AG04450 (cell line): ENCODE results near the gene GALC. TPM values are rescaled to one million over a fixed set of nuclear protein-coding genes. Genes with fewer than 3 reads are reported as not detected.

Experiments used
- CTCF ChIA-PET: fragments of 300-600, 350-600 bp; formaldehyde crosslinking; extraction: SDS; loops from one replicate; lab custom pipeline; 2022; ENCODE audit warnings: antibody characterized with exemption, inconsistent platforms; lab: Charles Lee
- POLR2A ChIA-PET: fragments of 350-600 bp; formaldehyde crosslinking; extraction: SDS; loops from one replicate; lab custom pipeline; 2021; ENCODE audit warnings: antibody characterized with exemption, inconsistent platforms; lab: Yijun Ruan, JAX
- DNase-seq: peaks from one replicate; pipeline ENCODE4 v3.0.0-alpha.2; 2011; ENCODE audit warnings: low read depth, low spot score
- H3K27ac ChIP-seq: one replicate; pipeline ENCODE4 v1.5.1; 2012; ENCODE audit warnings: low read depth, low read length, control low read depth
- H3K27me3 ChIP-seq: one replicate; pipeline ENCODE4 v1.6.0; 2012; ENCODE audit warnings: low read length; ENCODE audit not compliant: control insufficient read depth, insufficient read depth
- H3K4me3 ChIP-seq: 2 replicates; pipeline ENCODE4 v1.5.1; 2011; ENCODE audit warnings: mild to moderate bottlenecking, low read depth, low read length, control low read depth
- H3K9me3 ChIP-seq: 2 replicates; pipeline ENCODE4 v1.5.1; 2012; ENCODE audit warnings: low read length; ENCODE audit not compliant: control insufficient read depth, insufficient read depth
- CTCF ChIP-seq: IDR thresholded peaks from 2 replicates; pipeline ENCODE4 v1.5.1; 2011; ENCODE audit warnings: low read depth, low read length, control low read depth, inconsistent platforms
- polyA plus RNA-seq: library from polyadenylated mRNA; depleted of rRNA; stranded (reverse); fragments of >200 nt; gene quantifications from 2 replicates; pipeline ENCODE4 v1.2.3, GENCODE V29; 2011

Gene GALC
- polyA plus RNA-seq, 1 experiment, result 18.2 TPM

DNA sequence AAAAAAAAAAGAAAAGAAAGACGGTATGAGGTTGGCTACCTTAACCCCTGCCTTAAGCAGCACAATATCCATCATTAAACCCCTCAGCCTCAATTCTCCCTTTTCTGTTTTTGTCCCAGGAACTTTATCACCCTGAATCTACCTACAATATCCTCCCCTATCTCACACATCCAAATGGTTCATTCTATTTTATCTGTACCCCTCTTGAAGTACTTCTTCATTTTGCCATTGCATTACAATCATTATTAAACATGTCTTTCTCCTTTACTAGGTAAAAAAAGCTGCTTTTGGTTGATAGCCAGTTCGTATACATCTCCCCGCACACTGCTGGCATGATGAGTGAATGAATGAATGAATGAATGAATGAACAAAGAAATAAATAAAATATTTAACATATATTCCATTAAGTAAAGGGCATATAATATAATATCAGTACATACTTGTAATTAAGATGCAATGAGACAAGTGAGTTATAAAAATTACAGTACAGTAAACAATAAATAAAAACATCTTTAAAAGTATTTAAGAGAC, 11.6 kb upstream of the GALC start:
- no peak for DNase-seq
- no peak overlapping the region for H3K4me3 ChIP-seq
- H3K27ac ChIP-seq, result no peak overlapping the region
- H3K27me3 ChIP-seq, result no peaks in the 10 kb centered on the region
- no peaks in the 10 kb centered on the region for H3K9me3 ChIP-seq
- CTCF ChIA-PET, result no interaction called here
- no peak for TF ChIP-seq CTCF
- POLR2A ChIA-PET, result no interaction called here

DNA sequence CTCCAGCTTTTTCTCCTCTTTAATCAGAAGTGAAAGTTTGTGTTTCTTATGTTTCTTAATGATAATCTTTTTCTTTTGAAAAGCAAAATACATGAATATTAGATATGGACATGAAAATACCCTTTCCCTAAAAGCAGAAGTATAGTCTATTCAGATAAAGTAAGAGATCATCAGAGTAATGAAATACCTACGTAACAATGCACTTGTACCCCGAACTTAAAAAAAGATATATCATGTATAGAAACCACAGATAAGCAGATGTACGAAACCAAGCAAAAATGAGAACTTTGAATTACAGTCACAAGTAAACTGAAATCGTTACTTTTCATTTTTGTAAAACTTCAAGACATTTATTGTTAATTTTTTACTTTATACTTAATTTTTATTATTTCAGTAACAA, 10.4 kb upstream of the GALC start:
- Histone ChIP-seq H3K4me3 (no peak overlapping the region), H3K27me3 (no peaks in the 10 kb centered on the region), H3K9me3 (no peaks in the 10 kb centered on the region), H3K27ac (no peak overlapping the region)
- no peak for TF ChIP-seq CTCF
- ChIA-PET POLR2A (no interaction called here), CTCF (no interaction called here)
- DNase-seq, result no peak

- TF ChIP-seq CTCF, result no peak
- H3K27ac ChIP-seq, result no peak overlapping the region
- CTCF ChIA-PET, result no interaction called here
- H3K27me3 ChIP-seq, result no peaks in the 10 kb centered on the region
- DNase-seq, result no peak
- POLR2A ChIA-PET, result no interaction called here
- H3K9me3 ChIP-seq, result no peaks in the 10 kb centered on the region
- H3K4me3 ChIP-seq, result no peak overlapping the region
Observed at GRCh38 chr14:88002421-88003075, 9.6 kb upstream of the GALC start.

DNA sequence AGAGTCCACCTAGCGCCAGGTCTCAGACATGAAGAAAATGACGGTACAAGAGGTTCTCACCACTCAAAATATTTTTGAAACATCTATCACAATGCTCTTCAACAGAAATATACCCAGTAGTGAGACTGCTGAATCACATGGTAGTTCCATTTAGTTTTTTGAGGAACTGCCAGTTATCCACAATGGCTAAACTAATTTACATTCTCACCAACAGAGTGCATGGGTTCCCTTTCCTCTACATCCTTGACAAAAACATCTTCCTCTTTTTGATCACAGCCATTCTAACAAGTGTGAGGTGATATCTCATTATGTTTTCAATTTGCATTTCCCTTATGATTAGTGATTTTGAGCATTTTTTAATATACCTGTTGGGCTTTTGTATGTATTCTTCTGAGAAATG, 6.3 kb upstream of the GALC start:
- no peak for TF ChIP-seq CTCF
- no peaks in the 10 kb centered on the region for H3K9me3 ChIP-seq
- H3K4me3 ChIP-seq, result no peak overlapping the region
- ChIA-PET POLR2A (no interaction called here), CTCF (no interaction called here)
- no peak overlapping the region for H3K27ac ChIP-seq
- no peak for DNase-seq
- H3K27me3 ChIP-seq, result no peaks in the 10 kb centered on the region

- no peaks in the 10 kb centered on the region for H3K9me3 ChIP-seq
- H3K27me3 ChIP-seq, result no peaks in the 10 kb centered on the region
- H3K27ac ChIP-seq, result no peak overlapping the region
- no peak for TF ChIP-seq CTCF
- no peak overlapping the region for H3K4me3 ChIP-seq
- ChIA-PET CTCF (no interaction called here), POLR2A (no interaction called here)
- no peak for DNase-seq
Observed at GRCh38 chr14:87998482-87998881, 5.5 kb upstream of the GALC start.
